Effector memory CD4-positive, alpha-beta T cell (primary cell): Measurements from ENCODE around the gene SLC15A1.
"Not testable (repeated sequence)": the region's sequence is repeated elsewhere in the genome, so short reads cannot be mapped to it uniquely, and the experiment has no call there.

Experiments used
- DNase-seq, 3 donors: peaks; one replicate each; pipeline ENCODE4 v3.0.0-alpha.2; 2020
- H3K27ac ChIP-seq: 2 replicates; pipeline ENCODE4 v1.7.0; 2013; ENCODE audit warnings: mild to moderate bottlenecking, low read length, moderate library complexity; ENCODE audit not compliant: insufficient read depth, poor library complexity, severe bottlenecking
- H3K27me3 ChIP-seq: replicated peaks from 2 replicates; pipeline ENCODE4 v1.7.0; 2013; ENCODE audit warnings: mild to moderate bottlenecking, low read length; ENCODE audit not compliant: insufficient read depth, control insufficient read depth, poor library complexity, severe bottlenecking
- H3K36me3 ChIP-seq: 2 replicates; pipeline ENCODE4 v1.7.0; 2013; ENCODE audit warnings: mild to moderate bottlenecking, low read length, moderate library complexity; ENCODE audit not compliant: control insufficient read depth, insufficient read depth
- H3K4me1 ChIP-seq: 2 replicates; pipeline ENCODE4 v1.7.0; 2013; ENCODE audit warnings: low read length, mild to moderate bottlenecking; ENCODE audit not compliant: control insufficient read depth, insufficient read depth, poor library complexity, severe bottlenecking
- H3K4me3 ChIP-seq: 2 replicates; pipeline ENCODE4 v1.7.0; 2013; ENCODE audit warnings: low read length, low read depth, mild to moderate bottlenecking; ENCODE audit not compliant: insufficient read depth, poor library complexity, severe bottlenecking
- H3K9me3 ChIP-seq: 2 replicates; pipeline ENCODE4 v1.7.0; 2013; ENCODE audit warnings: mild to moderate bottlenecking, low read length, moderate library complexity; ENCODE audit not compliant: control insufficient read depth

The SLC15A1 gene

GRCh38 chr13:98755729-98756128, 3.3 kb upstream of the SLC15A1 start:
- H3K4me1 ChIP-seq: peaks cover 6% of the 10 kb centered on the region
- no peaks in the 10 kb centered on the region for H3K9me3 ChIP-seq
- H3K27me3 ChIP-seq: peaks cover 19% of the 10 kb centered on the region
- no peak for DNase-seq
- no peak overlapping the region for H3K4me3 ChIP-seq
- no peak overlapping the region for H3K27ac ChIP-seq
- no peaks in the 10 kb centered on the region for H3K36me3 ChIP-seq

GRCh38 chr13:98755116-98755515, 2.6 kb upstream of the SLC15A1 start:
- Histone ChIP-seq H3K4me1 (peaks cover 6% of the 10 kb centered on the region), H3K27me3 (peaks cover 19% of the 10 kb centered on the region), H3K36me3 (no peaks in the 10 kb centered on the region), H3K9me3 (no peaks in the 10 kb centered on the region), H3K27ac (no peak overlapping the region), H3K4me3 (no peak overlapping the region)
- DNase-seq: no peak

- peaks cover 19% of the 10 kb centered on the region for H3K27me3 ChIP-seq
- not testable (repeated sequence) for H3K4me3 ChIP-seq, H3K36me3 ChIP-seq, DNase-seq, H3K4me1 ChIP-seq, H3K27ac ChIP-seq, H3K9me3 ChIP-seq
These were observed 2.0 kb upstream of the SLC15A1 start for GRCh38 chr13:98754468-98754867.

- peaks cover 21% of the 10 kb centered on the region for H3K27me3 ChIP-seq
These were observed 508 bp downstream of the SLC15A1 start for GRCh38 chr13:98751861-98752466.

GRCh38 chr13:98751367-98751782, 1.1 kb downstream of the SLC15A1 start:
- Histone ChIP-seq H3K4me1 (peaks cover 6% of the 10 kb centered on the region), H3K36me3 (no peaks in the 10 kb centered on the region), H3K27me3 (peaks cover 21% of the 10 kb centered on the region), H3K9me3 (no peaks in the 10 kb centered on the region), H3K4me3 (no peak overlapping the region), H3K27ac (no peak overlapping the region)
- no peak for DNase-seq

More at GRCh38 chr13:98751861-98752466, 508 bp downstream of the SLC15A1 start:
- Histone ChIP-seq H3K4me1 (peaks cover 6% of the 10 kb centered on the region), H3K4me3 (no peak overlapping the region), H3K9me3 (no peaks in the 10 kb centered on the region), H3K27ac (no peak overlapping the region), H3K36me3 (no peaks in the 10 kb centered on the region)
- no peak for DNase-seq

- Histone ChIP-seq H3K4me3 (no peak overlapping the region), H3K4me1 (peaks cover 6% of the 10 kb centered on the region), H3K36me3 (no peaks in the 10 kb centered on the region), H3K27ac (no peak overlapping the region), H3K9me3 (no peaks in the 10 kb centered on the region), H3K27me3 (peaks cover 21% of the 10 kb centered on the region)
- no peak for DNase-seq
These were observed 3.0 kb downstream of the SLC15A1 start for GRCh38 chr13:98749501-98749900.

GRCh38 chr13:98746968-98747367, 5.5 kb downstream of the SLC15A1 start:
- Histone ChIP-seq H3K4me3 (no peak overlapping the region), H3K4me1 (peaks cover 1% of the 10 kb centered on the region), H3K27ac (no peak overlapping the region), H3K27me3 (peaks cover 11% of the 10 kb centered on the region), H3K36me3 (no peaks in the 10 kb centered on the region), H3K9me3 (no peaks in the 10 kb centered on the region)
- no peak for DNase-seq

GRCh38 chr13:98743377-98743776, 9.1 kb downstream of the SLC15A1 start:
- H3K27me3 ChIP-seq: no peaks in the 10 kb centered on the region
- DNase-seq: no peak
- H3K36me3 ChIP-seq: no peaks in the 10 kb centered on the region
- no peak overlapping the region for H3K27ac ChIP-seq
- H3K4me3 ChIP-seq: no peak overlapping the region
- no peaks in the 10 kb centered on the region for H3K4me1 ChIP-seq
- no peaks in the 10 kb centered on the region for H3K9me3 ChIP-seq

- H3K4me1 ChIP-seq: no peaks in the 10 kb centered on the region
- H3K4me3 ChIP-seq: no peak overlapping the region
- H3K9me3 ChIP-seq: no peaks in the 10 kb centered on the region
- no peak for DNase-seq
- no peak overlapping the region for H3K27ac ChIP-seq
- no peaks in the 10 kb centered on the region for H3K36me3 ChIP-seq
- H3K27me3 ChIP-seq: no peaks in the 10 kb centered on the region
These were observed 9.5 kb downstream of the SLC15A1 start for GRCh38 chr13:98742961-98743360.

GRCh38 chr13:98741741-98742435, 10.6 kb downstream of the SLC15A1 start:
- Histone ChIP-seq H3K4me1 (no peaks in the 10 kb centered on the region), H3K27ac (no peak overlapping the region), H3K27me3 (no peaks in the 10 kb centered on the region), H3K36me3 (no peaks in the 10 kb centered on the region), H3K9me3 (no peaks in the 10 kb centered on the region), H3K4me3 (no peak overlapping the region)
- no peak for DNase-seq
